ENCODE results near the gene PRR15.
"Not testable (repeated sequence)": the region's sequence is repeated elsewhere in the genome, so short reads cannot be mapped to it uniquely, and the experiment has no call there.

Gene PRR15, protein sequence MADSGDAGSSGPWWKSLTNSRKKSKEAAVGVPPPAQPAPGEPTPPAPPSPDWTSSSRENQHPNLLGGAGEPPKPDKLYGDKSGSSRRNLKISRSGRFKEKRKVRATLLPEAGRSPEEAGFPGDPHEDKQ

GRCh38 chr7:29563590-29564495 is at the start of gene PRR15:
Gene PRR15, plus strand, starts transcription at chr7:29563835. Its CDS starts 2,495 bp downstream, at chr7:29566330.
- peak; percentile 67 for DNase-seq

- peak; percentile 26 for DNase-seq
Measured at GRCh38 chr7:29516491-29516890, 47.1 kb upstream of the PRR15 start.

GRCh38 chr7:29518616-29519015 is 45.0 kb upstream of the PRR15 start:
- DNase-seq, result no peak

GRCh38 chr7:29523728-29524127 is 39.9 kb upstream of the PRR15 start:
- DNase-seq, result no peak

- DNase-seq, result no peak
Measured at GRCh38 chr7:29527505-29528108, 36.0 kb upstream of the PRR15 start.

GRCh38 chr7:29528526-29528925 is 35.1 kb upstream of the PRR15 start:
- not testable (repeated sequence) for DNase-seq

GRCh38 chr7:29538389-29538788 is 25.2 kb upstream of the PRR15 start:
- peak; percentile 20 for DNase-seq

DNA sequence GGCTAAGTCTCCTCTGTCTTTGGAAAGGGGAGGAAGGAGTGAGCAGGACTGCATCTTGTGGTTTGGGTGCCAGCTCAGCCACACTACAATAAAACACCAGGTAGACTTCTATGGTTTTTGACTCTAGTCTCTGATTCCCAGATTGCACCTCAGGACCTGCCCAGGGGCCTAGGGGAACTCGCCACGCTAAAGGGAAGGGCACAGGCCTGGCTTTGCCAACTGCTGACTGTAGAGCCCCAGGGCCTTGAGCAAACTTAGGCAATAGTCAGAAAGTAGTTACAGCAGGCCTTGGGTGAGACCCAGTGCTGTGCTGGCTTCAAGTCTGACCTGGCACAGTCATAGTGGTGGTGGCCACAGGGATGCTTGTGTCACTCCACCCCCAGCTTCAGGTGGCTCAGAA is 24.2 kb upstream of the PRR15 start:
- DNase-seq, result no peak

DNA sequence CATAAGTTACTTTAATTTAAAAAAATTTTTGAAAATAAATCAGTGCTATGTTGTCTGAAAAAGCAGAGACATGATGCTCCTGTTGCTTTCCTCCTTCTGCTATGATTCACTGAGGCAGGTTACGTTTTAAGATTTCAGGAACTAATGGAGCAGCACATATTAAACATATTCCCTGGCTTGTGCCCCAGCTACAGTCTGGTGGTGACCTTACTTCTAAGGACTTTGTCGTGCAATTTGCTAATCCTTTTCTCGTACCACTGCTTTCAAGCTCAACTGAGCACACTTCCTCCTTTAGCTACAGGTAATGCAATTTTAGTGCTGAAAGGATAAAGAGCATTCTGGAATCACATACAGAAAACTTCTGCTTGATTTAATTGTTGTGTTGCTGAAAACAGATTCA is 16.2 kb upstream of the PRR15 start:
- DNase-seq, result peak; percentile 45

DNA sequence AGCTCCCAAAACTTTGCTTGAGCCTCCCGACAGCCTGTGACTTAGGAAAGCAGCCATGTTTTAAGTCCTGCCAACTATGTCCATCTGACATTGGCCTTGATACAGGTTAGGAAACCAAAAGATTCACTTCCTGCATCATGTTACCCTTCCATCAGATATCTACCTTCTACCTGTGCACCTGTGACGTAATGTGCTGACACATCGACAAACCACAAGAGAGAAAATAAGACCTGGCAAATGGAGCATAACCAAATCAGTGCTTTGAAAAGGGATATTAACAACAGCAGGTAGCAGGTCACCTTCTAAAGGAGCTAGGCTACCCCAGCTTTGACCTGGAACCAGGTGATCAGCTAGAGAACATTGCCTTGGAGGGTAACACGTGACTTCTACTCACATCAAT is 14.8 kb upstream of the PRR15 start:
- no peak for DNase-seq

GRCh38 chr7:29552392-29552791 is 11.2 kb upstream of the PRR15 start:
- no peak for DNase-seq

- no peak for DNase-seq
Measured at GRCh38 chr7:29555061-29555460, 8.6 kb upstream of the PRR15 start.

GRCh38 chr7:29556405-29557195 is 7.0 kb upstream of the PRR15 start:
- peak; percentile 91 for DNase-seq

DNA sequence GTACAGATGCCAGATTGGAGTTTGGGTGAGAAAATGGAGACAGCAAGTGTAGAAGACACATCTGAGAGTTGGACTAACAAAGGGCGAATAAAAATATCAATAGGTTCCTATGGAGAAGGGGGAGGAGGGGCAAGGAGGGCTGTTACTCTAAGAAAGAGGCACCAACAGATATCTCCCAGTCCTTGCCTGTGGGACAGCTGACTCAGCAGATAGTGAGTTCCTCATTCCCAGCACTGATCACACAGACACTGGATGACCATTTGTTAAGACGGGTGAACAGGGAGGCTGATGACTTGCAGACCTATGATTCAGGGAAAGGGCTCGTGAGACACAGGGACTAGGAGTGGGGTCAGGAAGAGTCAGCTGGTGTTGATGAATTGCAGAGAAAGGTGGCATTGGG is 5.7 kb upstream of the PRR15 start:
- DNase-seq, result no peak

- DNase-seq, result no peak
Measured at GRCh38 chr7:29561271-29561670, 2.4 kb upstream of the PRR15 start.

DNA sequence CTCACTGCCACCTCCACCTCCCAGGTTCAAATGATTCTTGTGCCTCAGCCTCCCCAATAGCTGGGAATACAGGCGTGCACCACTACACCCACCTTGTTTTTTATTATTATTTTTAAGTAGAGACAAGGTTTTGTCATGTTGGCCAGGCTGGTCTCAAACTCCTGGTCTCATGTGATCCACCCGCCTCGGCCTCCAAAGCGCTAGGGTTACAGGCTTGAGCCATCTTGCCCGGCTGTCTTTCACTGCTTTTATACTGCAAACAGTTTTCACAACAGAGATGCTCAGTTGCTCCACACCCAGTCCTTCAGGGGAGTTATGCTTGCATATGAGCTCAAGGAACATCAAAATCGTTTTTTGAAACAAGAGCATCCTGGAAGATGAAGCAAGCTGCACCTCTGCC is 1.3 kb upstream of the PRR15 start:
- DNase-seq, result no peak

GRCh38 chr7:29564496-29565223 is 1.0 kb downstream of the PRR15 start:
- DNase-seq, result peak; percentile 23

DNA sequence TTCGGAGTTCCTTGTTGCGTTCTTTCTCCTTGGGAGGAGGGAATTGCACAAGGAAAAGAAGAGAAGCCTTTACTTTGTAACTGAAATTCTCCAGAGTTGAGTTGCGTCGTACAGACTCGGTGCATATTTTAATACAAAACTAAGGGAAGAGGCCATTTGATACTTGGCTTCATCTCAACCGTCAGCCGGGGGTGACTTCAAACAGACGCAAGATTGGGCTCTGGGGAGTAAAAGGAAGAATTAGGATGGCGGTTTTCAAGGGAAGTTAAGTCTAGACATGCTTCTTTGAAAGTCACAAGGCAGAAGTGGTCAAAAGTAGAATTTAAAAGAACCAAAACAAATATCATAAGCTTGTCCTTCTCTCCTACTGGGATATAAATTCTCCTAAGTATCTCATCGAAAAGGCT is 1.6 kb downstream of the PRR15 start:
- no peak for DNase-seq

- no peak for DNase-seq
Measured at GRCh38 chr7:29565634-29565981, 2.0 kb downstream of the PRR15 start.

- DNase-seq, result no peak
Measured at GRCh38 chr7:29565982-29566746, 2.5 kb downstream of the PRR15 start.

DNA sequence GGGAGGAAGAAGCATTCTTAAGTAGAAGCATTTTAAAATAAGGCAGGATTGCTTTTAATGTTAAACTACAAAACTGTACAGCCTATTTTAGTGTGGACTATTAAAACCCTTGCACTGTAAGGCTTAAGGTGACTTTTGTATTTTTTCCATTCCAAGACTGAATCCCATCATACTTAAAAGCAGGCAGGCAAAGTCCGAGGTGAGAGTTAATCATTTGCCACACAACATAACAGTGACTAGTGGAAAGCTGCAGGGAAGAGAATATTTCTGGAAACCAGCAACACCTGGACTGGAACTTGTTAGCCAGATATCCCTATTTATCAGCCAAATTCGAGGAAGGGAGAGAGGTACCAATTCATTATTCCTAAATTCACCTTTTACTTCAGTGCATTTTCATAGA is 3.5 kb downstream of the PRR15 start:
- DNase-seq, result no peak

DNA sequence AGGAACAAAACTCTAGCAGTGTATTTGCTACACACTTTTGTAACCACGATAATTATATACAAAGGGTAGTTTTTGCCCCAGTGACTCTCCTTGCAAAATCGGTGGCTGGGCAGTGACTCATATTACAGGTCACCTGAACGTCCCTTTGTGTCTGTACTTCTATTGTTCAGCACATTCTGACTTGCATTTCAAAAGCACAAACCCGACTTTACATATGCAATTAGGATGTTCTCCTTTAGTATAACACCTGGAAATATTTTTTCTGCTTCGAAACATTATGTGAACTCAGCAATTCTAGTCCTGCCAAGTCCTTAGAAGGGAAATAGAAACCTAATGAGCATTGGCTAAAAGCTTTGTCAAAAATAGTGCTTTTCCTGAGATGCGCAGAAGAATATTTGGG is 6.0 kb downstream of the PRR15 start:
- DNase-seq, result no peak

Data from NCI-H82 (cell line).